A673 (cell line): ENCODE measurements around the gene CFAP298. TPM values are rescaled to one million over a fixed set of nuclear protein-coding genes. Genes with fewer than 3 reads are reported as not detected.

Source experiments
- BruUV-seq: library from RNA; stranded (reverse); fragments of 400-500 nt; replicated peaks from 2 replicates; lab custom pipeline; 2021; lab: Mats Ljungman, UMichigan
- CTCF ChIA-PET: fragments of 300-600 bp; sonication (Branson Sonifier 250); formaldehyde crosslinking; loops from one replicate; lab custom pipeline; 2022; ENCODE audit warnings: antibody characterized with exemption; lab: Charles Lee
- POLR2A ChIA-PET: fragments of 300-600 bp; sonication (Branson Sonifier 250); formaldehyde crosslinking; loops from one replicate; lab custom pipeline; 2022; ENCODE audit warnings: antibody characterized with exemption; ENCODE audit not compliant: low non-redundant PET; lab: Charles Lee
- DNase-seq: peaks from one replicate; pipeline ENCODE4 v3.0.0-alpha.2; 2015; ENCODE audit warnings: low spot score
- H3K27ac ChIP-seq: fragments of 200-600 bp; sonication (generic); 2 replicates; pipeline ENCODE4 v1.5.1; 2016; ENCODE audit warnings: mixed run types, low read depth, mild to moderate bottlenecking, mixed read lengths, antibody characterized with exemption, low read length; ENCODE audit not compliant: poor library complexity, severe bottlenecking
- H3K27me3 ChIP-seq: fragments of 200-600 bp; sonication (generic); replicated peaks from 2 replicates; pipeline ENCODE4 v1.6.1; 2017; ENCODE audit warnings: mixed run types, low read depth, mild to moderate bottlenecking, mixed read lengths, antibody characterized with exemption, low read length; ENCODE audit not compliant: insufficient read depth, poor library complexity
- H3K36me3 ChIP-seq: fragments of 200-600 bp; sonication (generic); 2 replicates; pipeline ENCODE4 v1.6.1; 2016; ENCODE audit warnings: mixed run types, mild to moderate bottlenecking, mixed read lengths, antibody characterized with exemption, low read length; ENCODE audit not compliant: insufficient read depth, poor library complexity, severe bottlenecking
- H3K4me1 ChIP-seq: fragments of 200-600 bp; sonication (generic); 2 replicates; pipeline ENCODE4 v1.6.1; 2017; ENCODE audit warnings: mixed run types, mild to moderate bottlenecking, mixed read lengths, antibody characterized with exemption, low read length; ENCODE audit not compliant: insufficient read depth, poor library complexity, severe bottlenecking
- H3K4me3 ChIP-seq: fragments of 200-600 bp; sonication (generic); 2 replicates; pipeline ENCODE4 v1.5.1; 2016; ENCODE audit warnings: low read depth, mixed run types, mild to moderate bottlenecking, mixed read lengths, low read length; ENCODE audit not compliant: poor library complexity, severe bottlenecking
- H3K9me3 ChIP-seq: fragments of 200-600 bp; sonication (generic); 2 replicates; pipeline ENCODE4 v1.6.1; 2016; ENCODE audit warnings: mixed run types, low read depth, mild to moderate bottlenecking, mixed read lengths, antibody characterized with exemption, low read length; ENCODE audit not compliant: poor library complexity, severe bottlenecking
- EZH2 ChIP-seq: fragments of 200-600 bp; sonication (generic); IDR thresholded peaks from 2 replicates; pipeline ENCODE4 v1.6.1; 2017; ENCODE audit warnings: borderline replicate concordance, low read depth, mild to moderate bottlenecking, mixed read lengths, antibody characterized with exemption, low read length; ENCODE audit not compliant: poor library complexity, severe bottlenecking
- intact Hi-C: fragments of 100-400 bp; cut with micrococcal nuclease; formaldehyde crosslinking; loops from one replicate; pipeline ENCODE4 v1.10.0; 2022; ENCODE audit not compliant: unreplicated experiment
- total RNA-seq: library from RNA; stranded (reverse); gene quantifications from 2 replicates; pipeline ENCODE4 v1.2.3, GENCODE V29; 2021
- TF ChIP-seq, protein P1 (sequence below): fragments of 300-800, 200-600 bp; sonication (generic); conservative IDR thresholded peaks from 2 replicates; pipeline ENCODE4 v1.5.1; 2017; ENCODE audit warnings: low read depth, mild to moderate bottlenecking, antibody characterized with exemption, low read length, moderate library complexity, mixed read lengths

The CFAP298 gene
- total RNA-seq, 1 experiment from 2014 or later = 55.2 TPM

DNA sequence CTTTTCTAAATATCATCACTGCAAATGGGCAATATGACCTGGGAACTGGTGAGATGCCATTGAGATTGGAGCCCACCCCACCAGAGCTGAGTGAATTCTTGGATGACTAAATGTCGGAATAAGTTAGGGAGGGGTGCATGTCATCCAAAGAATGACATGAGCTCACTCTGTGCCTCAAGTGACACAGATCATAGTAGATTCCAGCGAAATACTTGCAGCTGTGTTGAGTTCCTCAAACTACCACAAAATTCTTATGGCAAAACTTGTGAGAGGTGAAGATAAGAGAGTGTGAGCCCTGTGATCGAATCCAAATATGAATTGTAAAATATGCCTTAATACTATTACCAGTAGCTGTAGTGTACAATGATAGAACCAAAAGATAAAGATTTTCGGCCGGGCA is 24.5 kb downstream of the CFAP298 start:
- BruUV-seq = no TSS peak
- Histone ChIP-seq H3K27ac (no peak overlapping the region), H3K9me3 (no peaks in the 10 kb centered on the region), H3K4me3 (no peak overlapping the region), H3K36me3 (no peaks in the 10 kb centered on the region), H3K27me3 (no peaks in the 10 kb centered on the region), H3K4me1 (no peaks in the 10 kb centered on the region)
- ChIA-PET CTCF (no interaction called here), POLR2A (no interaction called here)
- intact Hi-C loops = no loop called here
- no peak for DNase-seq
- no peak for TF ChIP-seq EZH2
- TF ChIP-seq, protein P1, sequence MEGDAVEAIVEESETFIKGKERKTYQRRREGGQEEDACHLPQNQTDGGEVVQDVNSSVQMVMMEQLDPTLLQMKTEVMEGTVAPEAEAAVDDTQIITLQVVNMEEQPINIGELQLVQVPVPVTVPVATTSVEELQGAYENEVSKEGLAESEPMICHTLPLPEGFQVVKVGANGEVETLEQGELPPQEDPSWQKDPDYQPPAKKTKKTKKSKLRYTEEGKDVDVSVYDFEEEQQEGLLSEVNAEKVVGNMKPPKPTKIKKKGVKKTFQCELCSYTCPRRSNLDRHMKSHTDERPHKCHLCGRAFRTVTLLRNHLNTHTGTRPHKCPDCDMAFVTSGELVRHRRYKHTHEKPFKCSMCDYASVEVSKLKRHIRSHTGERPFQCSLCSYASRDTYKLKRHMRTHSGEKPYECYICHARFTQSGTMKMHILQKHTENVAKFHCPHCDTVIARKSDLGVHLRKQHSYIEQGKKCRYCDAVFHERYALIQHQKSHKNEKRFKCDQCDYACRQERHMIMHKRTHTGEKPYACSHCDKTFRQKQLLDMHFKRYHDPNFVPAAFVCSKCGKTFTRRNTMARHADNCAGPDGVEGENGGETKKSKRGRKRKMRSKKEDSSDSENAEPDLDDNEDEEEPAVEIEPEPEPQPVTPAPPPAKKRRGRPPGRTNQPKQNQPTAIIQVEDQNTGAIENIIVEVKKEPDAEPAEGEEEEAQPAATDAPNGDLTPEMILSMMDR = no peak

DNA sequence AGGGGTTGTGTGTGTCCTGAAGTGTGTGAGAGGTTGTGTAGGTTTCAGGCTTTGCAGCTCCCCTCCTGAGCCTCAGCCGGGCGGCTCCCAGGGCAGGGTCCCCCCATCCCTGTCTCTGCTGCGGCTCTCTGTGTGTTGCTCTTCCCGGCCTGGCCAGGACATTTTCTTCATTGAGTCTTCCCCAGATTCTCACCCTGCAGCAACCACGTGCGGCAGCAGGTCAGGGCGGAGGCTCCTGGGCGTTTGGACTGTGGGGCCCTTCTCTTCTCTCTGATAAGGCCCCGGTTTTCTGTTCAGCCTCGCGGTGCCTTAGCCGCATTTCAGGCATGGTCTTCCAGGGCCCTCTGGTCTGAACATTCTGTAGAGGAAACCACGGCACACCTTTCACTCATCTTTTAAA is 25.1 kb downstream of the CFAP298 start:
- no peak for TF ChIP-seq EZH2
- TF ChIP-seq, protein P1 = no peak
- Histone ChIP-seq H3K27ac (no peak overlapping the region), H3K36me3 (no peaks in the 10 kb centered on the region), H3K4me3 (no peak overlapping the region), H3K4me1 (no peaks in the 10 kb centered on the region), H3K27me3 (no peaks in the 10 kb centered on the region), H3K9me3 (no peaks in the 10 kb centered on the region)
- ChIA-PET POLR2A (no interaction called here), CTCF (no interaction called here)
- DNase-seq = no peak
- intact Hi-C loops = no loop called here
- no TSS peak for BruUV-seq

DNA sequence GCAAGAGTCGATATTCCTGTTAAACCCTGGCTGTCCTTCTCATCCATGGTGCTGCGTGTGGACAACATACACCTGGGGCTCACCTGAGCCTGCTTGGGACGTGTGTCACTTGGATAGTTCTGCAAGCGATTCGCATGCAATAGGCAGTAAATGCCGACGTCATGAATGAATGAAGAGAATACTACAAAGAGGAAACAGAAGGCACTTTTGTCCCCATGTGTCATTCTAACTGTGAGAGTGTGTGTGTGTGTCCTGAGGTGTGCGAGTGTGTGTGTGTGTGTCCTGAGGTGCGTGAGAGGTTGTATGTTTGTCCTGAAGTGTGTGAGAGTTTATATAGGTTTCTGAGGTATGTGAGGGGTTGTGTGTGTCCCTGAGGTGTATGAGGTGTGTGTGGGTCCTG is 26.2 kb downstream of the CFAP298 start:
- ChIA-PET CTCF (no interaction called here), POLR2A (no interaction called here)
- H3K27me3 ChIP-seq = no peaks in the 10 kb centered on the region
- no TSS peak for BruUV-seq
- no peaks in the 10 kb centered on the region for H3K9me3 ChIP-seq
- intact Hi-C loops = no loop called here
- DNase-seq = no peak
- no peaks in the 10 kb centered on the region for H3K36me3 ChIP-seq
- no peak overlapping the region for H3K4me3 ChIP-seq
- H3K27ac ChIP-seq = no peak overlapping the region
- no peaks in the 10 kb centered on the region for H3K4me1 ChIP-seq
- TF ChIP-seq, protein P1 = no peak
- no peak for TF ChIP-seq EZH2
